ENCODE data around the gene PRKRIP1. TPM values are rescaled to one million over a fixed set of nuclear protein-coding genes. Genes with fewer than 3 reads are reported as not detected.

The PRKRIP1 gene
- total RNA-seq, 2 donors from 2014 or later, result 30.3 to 35.0 TPM

DNA sequence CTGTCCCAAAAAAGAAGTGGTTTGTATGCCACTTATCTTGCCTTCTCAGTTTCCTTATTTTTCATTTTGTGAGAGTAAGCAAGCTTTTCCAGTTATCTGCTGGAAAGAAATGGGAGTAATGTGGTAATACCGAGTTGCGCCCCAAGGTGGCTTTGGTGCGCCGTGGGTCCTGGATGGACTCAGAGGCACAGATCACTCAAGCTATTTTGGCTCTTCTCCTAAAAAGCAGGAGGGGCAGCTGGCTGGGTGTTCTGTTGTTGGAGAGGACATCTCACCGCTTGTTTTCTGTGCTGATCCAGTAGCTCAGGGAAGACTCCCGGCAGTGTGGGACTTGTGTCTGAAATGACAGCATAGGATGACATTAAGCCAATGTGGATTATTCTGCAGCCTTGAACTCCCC, 16.4 kb downstream of the PRKRIP1 start:
- Histone ChIP-seq H3K27ac (ENCODE audit: low read depth, low read length) (no peak overlapping the region), H3K4me1 (ENCODE audit: control insufficient read depth, insufficient read depth, low read length) (no peaks in the 10 kb centered on the region), H3K27me3 (ENCODE audit: control insufficient read depth, insufficient read depth, low read length, poor library complexity, severe bottlenecking) (no peaks in the 10 kb centered on the region), H3K9me3 (ENCODE audit: control insufficient read depth, low read length) (peaks cover 25% of the 10 kb centered on the region), H3K36me3 (ENCODE audit: control insufficient read depth, insufficient read depth, low read length) (peaks cover 94% of the 10 kb centered on the region), H3K9ac (ENCODE audit: extremely low read depth, low read length, poor library complexity, severe bottlenecking) (no peak overlapping the region), H3K4me3 (ENCODE audit: low read length) (no peak overlapping the region)
- WGBS, 2 experiments (ENCODE audit: insufficient coverage in 1 of 2, insufficient read length in 1 of 2), result 84 to 90% methylated on average over 6 of the region's 6 CpGs
- Mint-ChIP-seq H3K36me3 (ENCODE audit: low read depth) (peaks cover 93% of the 10 kb centered on the region), H3K4me3 (no peak overlapping the region), H3K27me3 (ENCODE audit: insufficient read depth) (no peaks in the 10 kb centered on the region), H3K4me1 (no peaks in the 10 kb centered on the region), H3K9me3 (peaks cover 22% of the 10 kb centered on the region), H3K27ac (no peak overlapping the region)
- peak; percentile 83 for DNase-seq
- TF ChIP-seq, protein P1, sequence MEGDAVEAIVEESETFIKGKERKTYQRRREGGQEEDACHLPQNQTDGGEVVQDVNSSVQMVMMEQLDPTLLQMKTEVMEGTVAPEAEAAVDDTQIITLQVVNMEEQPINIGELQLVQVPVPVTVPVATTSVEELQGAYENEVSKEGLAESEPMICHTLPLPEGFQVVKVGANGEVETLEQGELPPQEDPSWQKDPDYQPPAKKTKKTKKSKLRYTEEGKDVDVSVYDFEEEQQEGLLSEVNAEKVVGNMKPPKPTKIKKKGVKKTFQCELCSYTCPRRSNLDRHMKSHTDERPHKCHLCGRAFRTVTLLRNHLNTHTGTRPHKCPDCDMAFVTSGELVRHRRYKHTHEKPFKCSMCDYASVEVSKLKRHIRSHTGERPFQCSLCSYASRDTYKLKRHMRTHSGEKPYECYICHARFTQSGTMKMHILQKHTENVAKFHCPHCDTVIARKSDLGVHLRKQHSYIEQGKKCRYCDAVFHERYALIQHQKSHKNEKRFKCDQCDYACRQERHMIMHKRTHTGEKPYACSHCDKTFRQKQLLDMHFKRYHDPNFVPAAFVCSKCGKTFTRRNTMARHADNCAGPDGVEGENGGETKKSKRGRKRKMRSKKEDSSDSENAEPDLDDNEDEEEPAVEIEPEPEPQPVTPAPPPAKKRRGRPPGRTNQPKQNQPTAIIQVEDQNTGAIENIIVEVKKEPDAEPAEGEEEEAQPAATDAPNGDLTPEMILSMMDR (conservative IDR thresholded peaks at IDR 0.05), result peak; percentile 72

DNA sequence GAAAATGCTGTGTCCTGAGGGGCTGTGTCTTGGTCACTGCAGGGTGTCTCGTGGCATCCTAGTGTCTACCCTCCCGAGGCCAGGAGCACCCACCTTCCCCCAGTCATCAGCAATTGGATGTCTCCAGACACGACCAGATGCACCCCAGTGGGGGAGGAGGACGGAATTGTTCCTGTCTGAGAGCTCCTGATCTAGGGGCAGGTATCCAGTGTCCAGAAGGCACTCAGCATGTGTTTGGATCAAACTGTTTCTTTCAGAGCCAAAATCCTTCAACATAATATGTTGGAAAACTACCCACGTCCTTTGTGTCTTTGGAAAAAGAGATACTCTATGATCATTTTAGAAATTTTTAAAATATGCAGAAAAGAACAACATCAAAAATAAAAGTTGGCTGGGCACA, 16.9 kb downstream of the PRKRIP1 start:
- H3K27me3 ChIP-seq (ENCODE audit: control insufficient read depth, insufficient read depth, low read length, poor library complexity, severe bottlenecking), result no peaks in the 10 kb centered on the region
- peaks cover 88% of the 10 kb centered on the region for H3K36me3 Mint-ChIP-seq (ENCODE audit: low read depth)
- H3K36me3 ChIP-seq (ENCODE audit: control insufficient read depth, insufficient read depth, low read length), result peaks cover 88% of the 10 kb centered on the region
- no peak for DNase-seq
- H3K4me1 Mint-ChIP-seq, result no peaks in the 10 kb centered on the region
- H3K4me1 ChIP-seq (ENCODE audit: control insufficient read depth, insufficient read depth, low read length), result no peaks in the 10 kb centered on the region
- no peak overlapping the region for H3K27ac ChIP-seq (ENCODE audit: low read depth, low read length)
- H3K4me3 ChIP-seq (ENCODE audit: low read length), result no peak overlapping the region
- TF ChIP-seq, protein P1 (conservative IDR thresholded peaks at IDR 0.05), result no peak
- no peak overlapping the region for H3K9ac ChIP-seq (ENCODE audit: extremely low read depth, low read length, poor library complexity, severe bottlenecking)
- H3K27ac Mint-ChIP-seq, result no peak overlapping the region
- peaks cover 20% of the 10 kb centered on the region for H3K9me3 ChIP-seq (ENCODE audit: control insufficient read depth, low read length)
- H3K9me3 Mint-ChIP-seq, result peaks cover 22% of the 10 kb centered on the region
- H3K27me3 Mint-ChIP-seq (ENCODE audit: insufficient read depth), result no peaks in the 10 kb centered on the region
- WGBS, 2 experiments (ENCODE audit: insufficient coverage in 1 of 2, insufficient read length in 1 of 2), result 95 to 100% methylated on average over 4 to 5 of the region's 5 CpGs
- H3K4me3 Mint-ChIP-seq, result no peak overlapping the region

DNA sequence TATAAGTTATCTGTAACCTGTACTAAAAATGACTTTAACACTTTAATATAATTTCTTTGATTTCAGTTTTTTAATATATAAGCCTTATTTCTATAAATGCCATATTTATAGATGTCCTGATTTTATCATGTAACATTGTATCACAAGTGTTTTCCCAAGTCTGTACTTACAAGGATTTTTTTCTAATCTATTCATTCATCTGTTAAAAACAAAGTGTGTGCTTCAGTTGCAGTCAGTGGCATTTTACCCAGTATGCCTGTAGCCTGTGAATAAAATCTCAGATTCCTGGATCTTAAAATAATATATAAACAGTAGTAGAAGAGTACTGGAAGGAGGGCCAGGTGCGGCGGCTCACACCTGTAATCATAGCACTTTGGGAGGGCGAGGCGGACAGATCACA, 17.4 kb downstream of the PRKRIP1 start:
- H3K36me3 ChIP-seq (ENCODE audit: control insufficient read depth, insufficient read depth, low read length), result peaks cover 87% of the 10 kb centered on the region
- H3K4me3 Mint-ChIP-seq, result no peak overlapping the region

More for the DNA sequence above, 17.4 kb downstream of the PRKRIP1 start:
- Histone ChIP-seq H3K9ac (ENCODE audit: extremely low read depth, low read length, poor library complexity, severe bottlenecking) (no peak overlapping the region), H3K4me3 (ENCODE audit: low read length) (no peak overlapping the region), H3K27ac (ENCODE audit: low read depth, low read length) (no peak overlapping the region), H3K4me1 (ENCODE audit: control insufficient read depth, insufficient read depth, low read length) (no peaks in the 10 kb centered on the region), H3K27me3 (ENCODE audit: control insufficient read depth, insufficient read depth, low read length, poor library complexity, severe bottlenecking) (no peaks in the 10 kb centered on the region), H3K9me3 (ENCODE audit: control insufficient read depth, low read length) (peaks cover 20% of the 10 kb centered on the region)
- H3K27me3 Mint-ChIP-seq (ENCODE audit: insufficient read depth), result no peaks in the 10 kb centered on the region
- H3K9me3 Mint-ChIP-seq, result peaks cover 19% of the 10 kb centered on the region
- TF ChIP-seq, protein P1 (conservative IDR thresholded peaks at IDR 0.05), result no peak
- no peaks in the 10 kb centered on the region for H3K4me1 Mint-ChIP-seq
- peaks cover 87% of the 10 kb centered on the region for H3K36me3 Mint-ChIP-seq (ENCODE audit: low read depth)
- 97% methylated on average over 4 of the region's 4 CpGs; no CpG with 5 or more reads in 1 of the 2 experiments for WGBS, 2 experiments (ENCODE audit: insufficient coverage in 1 of 2, insufficient read length in 1 of 2)
- no peak for DNase-seq
- H3K27ac Mint-ChIP-seq, result no peak overlapping the region

Measured in endodermal cell (in vitro differentiated cells).